Neural progenitor cell (in vitro differentiated cells): Measurements from ENCODE around the gene SCYGR4. TPM values are rescaled to one million over a fixed set of nuclear protein-coding genes. Genes with fewer than 3 reads are reported as not detected.

Source experiments
- DNase-seq: peaks from one replicate; pipeline ENCODE4 v3.0.0-alpha.2; 2016; ENCODE audit warnings: low spot score
- H2AFZ ChIP-seq: fragments of 200-600 bp; sonication (generic); replicated peaks from 2 replicates; pipeline ENCODE4 v1.6.1; 2016; ENCODE audit warnings: antibody characterized with exemption
- H3F3A ChIP-seq: fragments of 200-600 bp; sonication (generic); 2 replicates; pipeline ENCODE4 v1.6.1; 2016; ENCODE audit warnings: antibody characterized with exemption, low read depth
- H3K27ac ChIP-seq: fragments of 200-600 bp; sonication (generic); 2 replicates; pipeline ENCODE4 v1.5.1; 2016; ENCODE audit warnings: mild to moderate bottlenecking
- H3K27me3 ChIP-seq: fragments of 200-600 bp; sonication (generic); 2 replicates; pipeline ENCODE4 v1.6.1; 2016; ENCODE audit warnings: mild to moderate bottlenecking, moderate library complexity
- H3K36me3 ChIP-seq: fragments of 200-600 bp; sonication (generic); 2 replicates; pipeline ENCODE4 v1.5.1; 2016
- H3K4me1 ChIP-seq: fragments of 200-600 bp; sonication (generic); 2 replicates; pipeline ENCODE4 v1.6.1; 2016; ENCODE audit warnings: mixed run types
- H3K4me2 ChIP-seq: fragments of 200-600 bp; sonication (generic); 2 replicates; pipeline ENCODE4 v1.6.1; 2016
- H3K4me3 ChIP-seq: fragments of 200-600 bp; sonication (generic); 2 replicates; pipeline ENCODE4 v1.5.1; 2016
- H3K79me2 ChIP-seq: fragments of 200-600 bp; sonication (generic); 2 replicates; pipeline ENCODE4 v1.6.1; 2016; ENCODE audit warnings: low read depth
- H3K9ac ChIP-seq: fragments of 200-600 bp; sonication (generic); 2 replicates; pipeline ENCODE4 v1.6.1; 2016
- H3K9me3 ChIP-seq: fragments of 200-600 bp; sonication (generic); 2 replicates; pipeline ENCODE4 v1.5.1; 2016; ENCODE audit warnings: low read depth
- H4K20me1 ChIP-seq: fragments of 200-600 bp; sonication (generic); 2 replicates; pipeline ENCODE4 v1.6.1; 2016; ENCODE audit warnings: low read depth
- H3K27ac Mint-ChIP-seq: 3 replicates; pipeline ENCODE4 v1.8.0; 2021; ENCODE audit warnings: mixed read lengths
- H3K27me3 Mint-ChIP-seq: 2 replicates; pipeline ENCODE4 v1.8.0; 2022; ENCODE audit warnings: low read depth, mild to moderate bottlenecking, inconsistent platforms, moderate library complexity, mixed read lengths; ENCODE audit not compliant: insufficient read depth
- H3K36me3 Mint-ChIP-seq: 3 replicates; pipeline ENCODE4 v1.8.0; 2021; ENCODE audit warnings: mixed read lengths
- H3K4me1 Mint-ChIP-seq: 3 replicates; pipeline ENCODE4 v1.8.0; 2021; ENCODE audit warnings: mixed read lengths
- H3K4me3 Mint-ChIP-seq: 3 replicates; pipeline ENCODE4 v1.8.0; 2021; ENCODE audit warnings: mild to moderate bottlenecking, moderate library complexity, mixed read lengths
- H3K9me3 Mint-ChIP-seq: 3 replicates; pipeline ENCODE4 v1.8.0; 2020; ENCODE audit warnings: mixed read lengths
- EZH2 ChIP-seq: fragments of 200-600 bp; sonication (generic); IDR thresholded peaks from 2 replicates; pipeline ENCODE4 v1.6.1; 2017; ENCODE audit warnings: antibody characterized with exemption, mild to moderate bottlenecking, moderate library complexity
- EZH2phosphoT487 ChIP-seq: fragments of 200-600 bp; sonication (generic); IDR thresholded peaks from 2 replicates; pipeline ENCODE4 v1.6.1; 2017; ENCODE audit warnings: antibody characterized with exemption
- total RNA-seq: library from RNA; depleted of rRNA; stranded (reverse); fragments of >200 nt; gene quantifications from 2 replicates; pipeline ENCODE4 v1.2.3, GENCODE V29; 2015; ENCODE audit warnings: low replicate concordance
- TF ChIP-seq, protein P1 (sequence below): fragments of 200-600 bp; sonication (generic); IDR thresholded peaks from 2 replicates; pipeline ENCODE4 v1.5.1; 2017; ENCODE audit warnings: antibody characterized with exemption, mild to moderate bottlenecking

Gene SCYGR4
- total RNA-seq, 1 donor from 2014 or later: not detected

DNA sequence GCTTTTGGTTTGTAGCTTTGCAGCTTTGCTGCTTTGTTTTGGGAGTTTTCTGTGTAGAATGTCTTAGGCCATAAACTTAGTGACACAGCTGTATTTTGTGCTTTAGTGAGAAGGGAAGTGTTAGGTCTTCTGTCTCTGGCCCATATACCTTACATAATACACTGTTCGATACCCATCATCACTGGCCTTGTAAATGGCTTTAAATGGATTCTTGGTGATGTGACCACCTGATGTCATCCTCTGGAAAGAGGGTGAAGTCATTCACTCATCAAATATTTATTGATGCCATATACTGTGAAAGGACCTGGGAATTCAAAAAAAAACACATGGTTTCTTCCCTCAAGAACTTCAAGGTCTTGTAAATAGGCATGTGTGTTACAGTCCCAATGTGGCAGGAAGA, 37.5 kb upstream of the SCYGR4 start:
- Mint-ChIP-seq H3K4me1 (peaks cover 3% of the 10 kb centered on the region), H3K9me3 (peaks cover 9% of the 10 kb centered on the region), H3K27me3 (peaks cover 6% of the 10 kb centered on the region), H3K36me3 (no peaks in the 10 kb centered on the region), H3K4me3 (no peak overlapping the region), H3K27ac (no peak overlapping the region)
- no peak overlapping the region for H3K4me2 ChIP-seq
- H3K4me3 ChIP-seq: no peak overlapping the region
- no peak overlapping the region for H2AFZ ChIP-seq
- H3K9me3 ChIP-seq: no peaks in the 10 kb centered on the region
- TF ChIP-seq EZH2 (no peak), EZH2phosphoT487 (no peak)
- TF ChIP-seq, protein P1, sequence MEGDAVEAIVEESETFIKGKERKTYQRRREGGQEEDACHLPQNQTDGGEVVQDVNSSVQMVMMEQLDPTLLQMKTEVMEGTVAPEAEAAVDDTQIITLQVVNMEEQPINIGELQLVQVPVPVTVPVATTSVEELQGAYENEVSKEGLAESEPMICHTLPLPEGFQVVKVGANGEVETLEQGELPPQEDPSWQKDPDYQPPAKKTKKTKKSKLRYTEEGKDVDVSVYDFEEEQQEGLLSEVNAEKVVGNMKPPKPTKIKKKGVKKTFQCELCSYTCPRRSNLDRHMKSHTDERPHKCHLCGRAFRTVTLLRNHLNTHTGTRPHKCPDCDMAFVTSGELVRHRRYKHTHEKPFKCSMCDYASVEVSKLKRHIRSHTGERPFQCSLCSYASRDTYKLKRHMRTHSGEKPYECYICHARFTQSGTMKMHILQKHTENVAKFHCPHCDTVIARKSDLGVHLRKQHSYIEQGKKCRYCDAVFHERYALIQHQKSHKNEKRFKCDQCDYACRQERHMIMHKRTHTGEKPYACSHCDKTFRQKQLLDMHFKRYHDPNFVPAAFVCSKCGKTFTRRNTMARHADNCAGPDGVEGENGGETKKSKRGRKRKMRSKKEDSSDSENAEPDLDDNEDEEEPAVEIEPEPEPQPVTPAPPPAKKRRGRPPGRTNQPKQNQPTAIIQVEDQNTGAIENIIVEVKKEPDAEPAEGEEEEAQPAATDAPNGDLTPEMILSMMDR: no peak
- no peaks in the 10 kb centered on the region for H3K79me2 ChIP-seq
- H3K9ac ChIP-seq: no peak overlapping the region
- no peaks in the 10 kb centered on the region for H3F3A ChIP-seq
- no peaks in the 10 kb centered on the region for H3K4me1 ChIP-seq
- H3K27ac ChIP-seq: no peak overlapping the region
- H4K20me1 ChIP-seq: no peaks in the 10 kb centered on the region
- no peaks in the 10 kb centered on the region for H3K36me3 ChIP-seq
- no peaks in the 10 kb centered on the region for H3K27me3 ChIP-seq
- no peak for DNase-seq

DNA sequence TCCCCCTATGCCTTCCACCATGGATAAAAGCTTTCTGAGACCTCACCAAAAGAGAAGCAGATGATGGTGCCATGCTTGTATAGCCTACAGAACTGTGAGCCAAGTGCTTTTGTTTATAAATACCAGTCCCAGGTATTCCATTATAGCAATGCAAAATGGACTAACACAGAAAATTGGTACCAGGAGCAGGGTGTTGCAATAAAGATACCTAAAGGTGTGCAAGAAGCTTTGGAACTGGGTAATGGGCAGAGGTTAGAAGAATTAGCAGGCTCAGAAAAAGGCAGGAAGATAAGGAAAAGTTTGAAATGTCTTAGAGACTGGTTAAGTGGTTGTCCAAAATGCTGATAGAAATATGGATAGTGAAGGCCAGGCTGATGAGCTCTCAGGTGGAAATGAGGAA, 34.9 kb upstream of the SCYGR4 start:
- DNase-seq: no peak
- Histone ChIP-seq H2AFZ (no peak overlapping the region), H4K20me1 (no peaks in the 10 kb centered on the region), H3K27me3 (no peaks in the 10 kb centered on the region), H3F3A (no peaks in the 10 kb centered on the region), H3K9ac (no peak overlapping the region), H3K36me3 (no peaks in the 10 kb centered on the region), H3K27ac (no peak overlapping the region), H3K4me1 (no peaks in the 10 kb centered on the region), H3K4me3 (no peak overlapping the region), H3K9me3 (no peaks in the 10 kb centered on the region), H3K79me2 (no peaks in the 10 kb centered on the region), H3K4me2 (no peak overlapping the region)
- Mint-ChIP-seq H3K9me3 (peaks cover 9% of the 10 kb centered on the region), H3K27me3 (peaks cover 4% of the 10 kb centered on the region), H3K27ac (no peak overlapping the region), H3K36me3 (no peaks in the 10 kb centered on the region), H3K4me3 (no peak overlapping the region), H3K4me1 (no peaks in the 10 kb centered on the region)
- TF ChIP-seq, protein P1: no peak
- TF ChIP-seq EZH2: no peak
- TF ChIP-seq EZH2phosphoT487: no peak

DNA sequence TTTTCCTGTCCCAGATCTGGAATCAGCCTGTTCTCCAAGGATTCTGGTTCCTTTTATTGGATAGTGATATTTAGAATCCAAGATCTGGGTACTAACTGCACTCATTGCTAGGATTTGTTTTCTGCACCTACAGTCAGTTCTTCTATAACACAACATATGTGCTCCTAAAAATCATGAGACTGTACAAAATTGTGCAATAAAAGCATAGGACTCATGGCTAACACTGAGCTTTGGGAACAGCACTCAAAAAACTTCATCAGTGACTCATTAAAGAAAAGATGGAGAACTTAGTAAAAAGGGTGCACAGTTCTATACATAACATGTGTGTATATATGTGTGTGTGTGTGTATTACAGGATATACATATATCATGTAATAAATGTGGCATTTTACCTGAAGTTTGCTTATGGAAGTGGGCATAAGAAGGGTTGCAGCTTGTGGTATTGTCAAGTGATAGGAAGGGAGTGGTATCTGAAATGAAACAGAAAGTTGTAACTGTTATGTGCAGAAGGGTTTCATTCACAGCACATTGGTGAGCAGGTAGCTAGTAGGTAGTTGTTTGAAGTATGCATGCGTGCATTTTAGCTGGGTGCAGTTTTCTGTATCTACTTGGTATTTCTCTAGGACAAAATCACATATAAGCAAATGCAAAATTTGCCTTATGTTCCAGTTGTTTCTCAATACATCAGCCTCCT, 24.5 kb upstream of the SCYGR4 start:
- H3K4me2 ChIP-seq: no peak overlapping the region
- H3K4me3 Mint-ChIP-seq: no peak overlapping the region
- H3K36me3 Mint-ChIP-seq: no peaks in the 10 kb centered on the region
- peaks cover 2% of the 10 kb centered on the region for H3K4me1 Mint-ChIP-seq
- no peak overlapping the region for H3K27ac Mint-ChIP-seq
- TF ChIP-seq EZH2phosphoT487: no peak
- no peak for TF ChIP-seq EZH2
- TF ChIP-seq, protein P1: no peak
- no peak for DNase-seq
- H3K9me3 ChIP-seq: no peaks in the 10 kb centered on the region
- H3K27me3 ChIP-seq: no peaks in the 10 kb centered on the region
- H4K20me1 ChIP-seq: no peaks in the 10 kb centered on the region
- no peak overlapping the region for H3K4me3 ChIP-seq
- no peaks in the 10 kb centered on the region for H3K4me1 ChIP-seq
- no peak overlapping the region for H2AFZ ChIP-seq
- peaks cover 5% of the 10 kb centered on the region for H3K9me3 Mint-ChIP-seq
- no peaks in the 10 kb centered on the region for H3K36me3 ChIP-seq
- H3K27ac ChIP-seq: no peak overlapping the region
- no peaks in the 10 kb centered on the region for H3K79me2 ChIP-seq
- H3K9ac ChIP-seq: no peak overlapping the region
- peaks cover 5% of the 10 kb centered on the region for H3K27me3 Mint-ChIP-seq
- no peaks in the 10 kb centered on the region for H3F3A ChIP-seq
